ENCODE measurements around the gene CCDC180.
"Not testable (repeated sequence)": the region's sequence is repeated elsewhere in the genome, so short reads cannot be mapped to it uniquely, and the experiment has no call there.

The CCDC180 gene

DNA sequence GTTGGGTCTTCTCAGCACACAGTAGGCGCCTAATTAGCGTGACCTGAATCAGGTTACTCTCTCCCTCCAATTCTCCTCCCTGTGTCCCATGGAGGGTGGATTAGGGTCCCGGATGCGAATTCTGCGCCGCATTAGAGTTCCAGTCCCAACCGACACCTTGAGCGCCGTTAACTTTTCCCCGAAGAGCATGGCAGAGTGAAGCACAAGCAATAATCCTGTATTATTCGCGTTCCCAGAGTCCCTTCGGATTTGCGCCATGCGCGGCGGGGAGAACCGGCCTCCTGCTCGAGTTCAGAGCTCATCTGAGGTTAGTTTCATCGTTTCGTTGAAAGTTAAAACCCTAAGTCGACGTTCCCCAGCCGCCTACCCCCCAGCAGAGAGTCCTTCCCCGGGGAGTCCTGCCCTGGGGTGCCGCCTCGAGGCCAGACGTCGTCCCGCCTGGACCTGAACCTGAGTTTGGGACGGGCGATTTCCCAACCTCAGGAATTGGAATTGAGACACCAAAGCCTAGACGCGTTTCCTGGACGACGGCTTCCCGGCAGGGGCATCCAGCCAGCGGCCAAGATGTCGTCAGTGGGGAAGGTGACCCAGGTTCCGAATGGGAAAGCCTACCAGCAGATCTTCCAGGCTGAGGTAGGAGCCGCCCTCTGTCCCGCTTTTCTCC lies at the start of gene CCDC180:
Gene CCDC180 (plus strand): TSS at position 160 of the 664 bp plus-strand sequence. CDS start 405 bp downstream, at position 565.
- no peak for DNase-seq

DNA sequence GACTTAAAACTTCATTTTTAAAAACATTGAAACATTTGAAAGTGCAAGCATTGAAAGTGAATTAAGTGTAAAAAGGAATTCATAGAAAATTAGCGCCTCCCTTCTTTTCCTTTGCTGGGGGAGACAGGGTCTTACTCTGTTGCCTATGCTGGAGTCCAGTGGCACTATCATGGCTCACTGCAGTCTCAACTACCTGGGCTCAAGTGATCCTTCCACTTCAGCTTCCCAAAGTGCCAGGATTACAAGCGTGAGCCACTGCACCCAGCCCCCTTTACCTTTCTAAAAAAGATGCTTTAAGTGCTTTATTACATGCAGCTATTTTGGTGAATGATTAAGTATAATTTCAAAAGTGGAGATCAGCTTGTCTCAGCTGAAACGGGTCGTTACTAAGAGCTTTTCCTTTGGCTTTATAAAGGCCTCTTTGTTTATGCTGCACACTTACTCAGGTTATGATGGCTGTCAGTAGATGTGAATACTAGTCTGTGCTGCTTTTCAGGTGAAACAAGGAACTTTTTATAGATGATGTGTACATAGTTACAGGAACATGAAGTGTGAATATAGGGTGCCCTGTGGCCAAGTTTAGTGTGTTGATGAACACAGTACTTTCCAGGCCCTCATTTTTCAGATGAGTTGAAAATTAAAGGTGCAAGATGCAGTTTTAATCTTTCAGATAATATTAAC lies 47.5 kb upstream of the CCDC180 start:
- not testable (repeated sequence) for DNase-seq

DNA sequence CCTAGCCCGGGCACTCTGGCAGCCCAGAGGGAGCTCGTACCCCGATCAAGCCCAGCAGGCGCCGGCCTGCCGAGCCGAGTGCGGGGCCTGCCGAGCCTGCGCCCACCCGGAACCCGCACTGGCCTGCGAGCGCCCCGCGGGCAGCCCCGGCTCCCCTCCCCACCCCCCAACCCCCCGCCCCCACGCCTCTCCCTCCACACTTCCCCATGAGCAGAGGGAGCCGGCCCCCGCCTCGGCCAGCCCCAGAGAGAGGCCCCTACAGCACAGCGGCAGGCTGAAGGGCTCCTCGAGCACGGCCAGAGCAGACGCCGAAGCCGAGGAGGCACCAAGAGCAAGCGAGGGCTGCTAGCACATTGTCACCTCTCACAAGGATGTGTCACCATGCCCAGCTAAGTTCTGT lies 36.2 kb upstream of the CCDC180 start:
- no peak for DNase-seq

- no peak for DNase-seq
These were observed 35.4 kb upstream of the CCDC180 start for GRCh38 chr9:97272072-97272471.

DNA sequence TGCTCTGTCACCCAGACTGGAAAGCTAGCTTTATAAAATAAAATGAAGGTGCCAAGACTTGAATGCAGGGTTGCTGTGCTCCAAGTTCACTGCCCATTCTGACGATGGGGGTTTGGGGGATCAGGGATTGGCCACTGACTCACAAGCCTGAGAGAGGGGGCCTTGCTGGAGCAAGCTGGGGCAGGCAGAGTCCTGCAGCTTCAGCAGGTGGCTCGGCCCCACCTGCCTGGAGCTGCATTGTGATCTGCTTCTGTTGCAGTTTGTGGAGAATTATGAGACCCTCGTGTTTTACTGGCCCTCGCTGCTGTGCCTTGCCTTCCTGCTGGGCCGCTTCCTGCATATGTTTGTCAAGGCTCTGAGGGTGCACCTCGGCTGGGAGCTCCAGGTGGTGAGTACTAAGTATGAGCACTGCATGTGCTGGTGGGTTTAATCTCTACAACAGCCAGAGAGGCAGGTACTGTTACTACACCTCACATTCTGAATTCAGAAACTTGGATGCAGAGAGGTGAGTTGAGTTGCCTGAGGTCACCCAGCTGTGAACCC lies 31.1 kb upstream of the CCDC180 start:
- no peak for DNase-seq

DNA sequence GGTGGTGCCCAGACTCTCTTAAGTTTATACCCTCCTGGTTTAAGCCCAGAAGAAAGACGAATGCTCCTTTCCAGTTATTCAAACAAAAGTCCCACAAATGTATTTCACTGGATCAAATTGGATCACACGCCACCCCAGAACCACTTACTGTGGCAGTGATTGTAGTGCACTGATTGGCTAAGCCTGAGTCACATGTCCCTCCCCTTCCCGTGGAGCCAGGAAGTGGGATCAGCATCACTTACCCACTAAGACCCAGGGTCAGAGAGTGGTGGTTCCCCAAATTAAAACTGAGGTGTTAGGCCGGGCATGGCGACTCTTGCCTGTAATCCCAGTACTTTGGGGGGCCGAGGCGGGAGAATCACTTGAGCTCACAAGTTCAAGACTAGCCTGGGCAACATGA lies 29.5 kb upstream of the CCDC180 start:
- no peak for DNase-seq

- no peak for DNase-seq
These were observed 26.6 kb upstream of the CCDC180 start for GRCh38 chr9:97280755-97281330.

- DNase-seq, result no peak
These were observed 23.7 kb upstream of the CCDC180 start for GRCh38 chr9:97283768-97284167.

GRCh38 chr9:97284798-97285197 lies 22.7 kb upstream of the CCDC180 start:
- no peak for DNase-seq

DNA sequence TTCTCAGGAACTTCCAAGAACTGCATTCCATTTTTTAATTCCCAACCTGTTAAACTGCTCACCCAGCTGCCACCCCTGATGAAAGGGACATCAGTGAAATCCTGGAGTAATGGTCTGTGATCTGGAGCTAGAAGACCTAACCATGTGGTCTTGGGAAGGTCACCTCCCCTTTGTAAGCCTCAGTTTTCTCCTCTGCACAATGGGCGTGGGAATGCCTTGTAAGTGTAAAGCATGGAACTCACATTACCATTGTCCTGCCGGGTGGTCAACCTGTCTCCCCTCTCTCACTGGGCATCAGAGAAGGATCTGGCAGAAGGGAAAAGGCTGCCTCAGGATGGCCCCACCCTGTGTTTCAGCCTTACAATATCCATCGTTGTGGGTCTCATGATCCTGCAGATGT lies 15.3 kb upstream of the CCDC180 start:
- no peak for DNase-seq

GRCh38 chr9:97293207-97293721 lies 14.2 kb upstream of the CCDC180 start:
- no peak for DNase-seq

- DNase-seq, result no peak
These were observed 13.6 kb upstream of the CCDC180 start for GRCh38 chr9:97293818-97294217.

GRCh38 chr9:97297889-97298288 lies 9.6 kb upstream of the CCDC180 start:
- DNase-seq, result no peak

DNA sequence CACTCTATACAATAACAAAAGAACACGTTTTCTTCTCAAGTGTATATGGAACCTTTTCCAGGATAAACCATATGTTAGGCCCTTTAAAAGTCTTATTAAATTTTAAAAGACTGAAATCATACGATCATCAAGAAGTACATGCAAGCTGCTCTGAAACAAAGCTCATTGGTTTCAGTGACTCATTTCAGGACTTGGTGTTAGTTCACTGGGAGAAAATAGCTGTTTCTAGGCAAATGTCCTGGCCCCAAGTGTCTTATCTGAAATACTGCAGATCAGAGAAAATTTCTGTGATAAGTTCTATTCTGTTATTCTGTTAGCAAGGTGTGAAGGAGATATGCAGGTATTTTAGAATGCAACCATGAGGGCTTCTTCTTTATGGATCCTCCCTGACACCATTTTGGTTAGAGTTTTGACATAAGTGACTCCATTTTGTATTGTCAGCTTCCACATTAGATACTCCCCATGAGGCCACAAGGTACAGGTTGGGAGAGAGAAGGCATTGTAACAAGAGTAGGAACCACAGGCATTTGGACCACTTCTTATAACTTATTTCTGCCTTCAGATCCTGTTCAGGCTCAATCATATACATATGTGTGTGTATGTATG lies 7.5 kb upstream of the CCDC180 start:
- DNase-seq, result no peak

- no peak for DNase-seq
These were observed 6.9 kb upstream of the CCDC180 start for GRCh38 chr9:97300586-97300985.

DNA sequence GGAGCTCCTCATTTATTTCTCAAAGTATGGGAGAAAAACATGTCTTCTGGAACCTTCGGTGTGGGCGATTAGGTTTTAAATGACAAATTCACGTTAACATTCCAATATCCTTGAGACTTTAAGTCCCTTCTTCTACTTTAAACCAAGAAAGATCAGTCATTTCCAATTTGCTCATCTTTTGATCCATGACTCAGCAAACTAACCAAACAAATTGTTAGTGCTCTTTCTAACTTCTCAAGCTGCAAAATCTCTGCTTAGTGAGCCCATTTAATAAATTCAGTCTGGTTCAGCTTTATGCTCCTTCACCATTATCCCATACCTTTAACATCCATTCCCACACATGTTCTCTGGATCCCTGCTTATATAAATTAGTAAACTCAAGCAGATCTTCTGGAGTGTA lies 5.5 kb upstream of the CCDC180 start:
- no peak for DNase-seq

- DNase-seq, result no peak
These were observed 2.9 kb upstream of the CCDC180 start for GRCh38 chr9:97304586-97304985.

DNA sequence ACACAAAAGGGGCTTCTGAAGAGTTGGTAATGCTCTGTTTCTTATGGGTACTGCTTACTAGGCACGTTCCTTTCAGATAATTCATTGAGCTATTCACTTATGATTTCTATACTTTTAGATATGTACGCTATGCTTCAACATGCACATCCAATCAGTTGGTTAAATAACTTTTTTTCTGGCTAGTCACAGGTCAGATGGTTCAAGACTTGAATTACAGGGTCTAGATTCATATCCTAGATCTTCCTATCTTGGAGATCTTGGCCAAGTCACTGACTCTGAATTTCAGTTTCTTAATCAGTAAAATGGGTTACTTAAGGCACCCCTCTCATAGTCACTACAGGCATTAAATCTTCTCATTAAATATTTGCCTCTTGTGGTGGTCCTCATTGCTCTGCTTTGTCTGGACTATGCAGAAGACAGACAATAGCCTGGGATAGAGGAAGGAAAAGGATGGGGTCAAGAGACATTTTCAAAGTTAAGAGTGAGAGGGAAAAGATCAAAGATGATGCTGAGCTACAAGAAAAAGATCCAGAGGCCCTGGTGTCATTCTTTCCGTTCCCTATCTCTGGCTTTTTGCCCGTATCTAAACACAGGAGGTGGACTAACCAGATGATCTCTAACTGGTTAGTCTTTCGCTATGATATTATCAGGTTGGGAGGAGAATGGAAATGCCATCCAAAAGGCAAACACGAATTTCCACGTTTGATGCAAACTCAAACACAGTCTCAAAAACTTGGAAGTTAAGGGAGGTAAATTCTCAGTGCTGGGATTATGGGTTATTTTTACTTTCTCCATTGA lies 1.8 kb upstream of the CCDC180 start:
- DNase-seq, result no peak

GRCh38 chr9:97307091-97307490 lies 368 bp upstream of the CCDC180 start:
- no peak for DNase-seq

- DNase-seq, result no peak
These were observed 1.8 kb downstream of the CCDC180 start for GRCh38 chr9:97309260-97309659.

DNA sequence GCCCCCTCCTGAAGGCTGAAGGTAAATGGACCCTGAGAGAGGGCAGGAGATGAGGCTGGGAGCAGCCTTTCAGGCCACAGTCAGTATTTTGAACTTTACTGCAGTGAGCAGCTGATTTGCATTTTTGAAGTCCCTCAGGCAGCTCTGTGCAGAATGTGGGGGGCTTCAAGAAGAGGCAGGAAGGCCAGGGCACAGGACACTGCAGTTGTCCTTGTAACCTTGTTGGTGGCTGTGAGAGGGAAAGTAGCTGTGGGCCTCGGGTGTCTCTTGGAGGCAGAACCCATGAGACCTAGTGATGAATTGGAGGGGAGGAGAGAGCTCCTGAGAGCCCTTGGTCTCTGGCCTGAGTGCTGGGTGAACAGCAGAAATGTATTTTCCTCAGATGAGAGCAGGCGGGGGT lies 2.6 kb downstream of the CCDC180 start:
- no peak for DNase-seq

- DNase-seq, result no peak
These were observed 3.4 kb downstream of the CCDC180 start for GRCh38 chr9:97310896-97311295.
